Endothelial cell of umbilical vein (primary cell): Measurements from ENCODE around the gene KLHL6. TPM values are rescaled to one million over a fixed set of nuclear protein-coding genes. Genes with fewer than 3 reads are reported as not detected.

Source experiments
- BruUV-seq: library from RNA; stranded (reverse); fragments of 400-500 nt; replicated peaks from 2 replicates; lab custom pipeline; 2021; lab: Mats Ljungman, UMichigan
- CTCF ChIA-PET: fragments of 300-600, 350-600 bp; sonication (Branson Sonifier 250); formaldehyde crosslinking; loops from one replicate; lab custom pipeline; 2021; ENCODE audit warnings: antibody characterized with exemption, inconsistent platforms; lab: Charles Lee
- POLR2A ChIA-PET: fragments of 300-600, 350-600 bp; sonication (Branson Sonifier 250); formaldehyde crosslinking; loops from one replicate; lab custom pipeline; 2021; ENCODE audit warnings: antibody characterized with exemption, inconsistent platforms; lab: Charles Lee
- DNase-seq: peaks from one replicate; pipeline ENCODE4 v3.0.0-alpha.2; 2011; ENCODE audit warnings: low read depth, low spot score
- FAIRE-seq: peaks from 2 replicates; lab custom pipeline; 2011; peaks lifted over from hg19 to GRCh38; lab: Jason Lieb, UNC
- H2AFZ ChIP-seq: 2 replicates; pipeline ENCODE4 v1.6.0; 2012; ENCODE audit warnings: low read depth, low read length, control low read depth, inconsistent platforms
- H3K27ac ChIP-seq: 2 replicates; pipeline ENCODE4 v1.5.1; 2011; ENCODE audit warnings: low read depth, mild to moderate bottlenecking, control low read depth, low read length, moderate library complexity; ENCODE audit not compliant: insufficient read depth
- H3K27me3 ChIP-seq, 2 experiments: 2 replicates each; pipeline versions ENCODE4 v1.6.0 to v1.6.1; 2011; ENCODE audit warnings: low read length in 2 of 2, mixed read lengths in 1 of 2; ENCODE audit not compliant: control insufficient read depth in 2 of 2, insufficient read depth in 2 of 2
- H3K36me3 ChIP-seq, 2 experiments: 2 replicates in 1 of 2; 3 replicates in 1 of 2; pipeline ENCODE4 v1.5.1; 2011; ENCODE audit warnings: low read length in 2 of 2, mild to moderate bottlenecking in 1 of 2, moderate library complexity in 1 of 2; ENCODE audit not compliant: control insufficient read depth in 2 of 2, insufficient read depth in 2 of 2; ENCODE audit errors: extremely low read depth in 1 of 2
- H3K4me1 ChIP-seq: 3 replicates; pipeline ENCODE4 v1.5.1; 2011; ENCODE audit warnings: mild to moderate bottlenecking, low read length; ENCODE audit not compliant: control insufficient read depth, insufficient read depth; ENCODE audit errors: extremely low read depth
- H3K4me2 ChIP-seq: 2 replicates; pipeline ENCODE4 v1.6.1; 2011; ENCODE audit warnings: low read length, control low read depth, mixed read lengths; ENCODE audit not compliant: insufficient read depth
- H3K4me3 ChIP-seq, 3 experiments: fragments of 200-600 bp in 1 of 3; sonication (generic), shearing (Covaris generic) in 1 of 3; replicated peaks in 1 of 3; 2 replicates each; pipeline ENCODE4 v1.5.1; 2011 to 2016; ENCODE audit warnings: control low read depth in 3 of 3, low read length in 3 of 3, mild to moderate bottlenecking in 2 of 3, inconsistent platforms in 1 of 3, low read depth in 1 of 3, moderate library complexity in 1 of 3; ENCODE audit not compliant: insufficient read depth in 1 of 3
- H3K79me2 ChIP-seq: 2 replicates; pipeline ENCODE4 v1.6.0; 2012; ENCODE audit warnings: low read length, inconsistent platforms; ENCODE audit not compliant: control insufficient read depth, insufficient read depth
- H3K9ac ChIP-seq: replicated peaks from 2 replicates; pipeline ENCODE3; 2011; ENCODE audit warnings: low read length, control low read depth; ENCODE audit not compliant: insufficient read depth; ENCODE audit errors: extremely low read depth
- H3K9me1 ChIP-seq: replicated peaks from 3 replicates; pipeline ENCODE4 v1.6.0; 2011; ENCODE audit warnings: mild to moderate bottlenecking, low read length; ENCODE audit not compliant: control insufficient read depth, insufficient read depth; ENCODE audit errors: extremely low read depth
- H3K9me3 ChIP-seq: replicated peaks from 2 replicates; pipeline ENCODE4 v1.5.1; 2012; ENCODE audit warnings: low read length, inconsistent platforms; ENCODE audit not compliant: control insufficient read depth, insufficient read depth
- H4K20me1 ChIP-seq: replicated peaks from 2 replicates; pipeline ENCODE3; 2011; ENCODE audit warnings: mild to moderate bottlenecking, low read length; ENCODE audit not compliant: control insufficient read depth, insufficient read depth; ENCODE audit errors: extremely low read depth
- CTCF ChIP-seq, 2 donors: IDR thresholded peaks; 1 replicate in 1 of 2; 2 replicates in 1 of 2; pipeline ENCODE4 v1.5.1; 2011; ENCODE audit warnings: low read length in 2 of 2, mild to moderate bottlenecking in 2 of 2, moderate library complexity in 2 of 2, control low read depth in 1 of 2, inconsistent platforms in 1 of 2, low read depth in 1 of 2; ENCODE audit not compliant: insufficient read depth in 1 of 2; ENCODE audit errors: extremely low read depth in 1 of 2
- EZH2 ChIP-seq: IDR thresholded peaks from 2 replicates; pipeline ENCODE4 v1.6.1; 2012; ENCODE audit warnings: borderline replicate concordance, low read depth, mild to moderate bottlenecking, moderate library complexity, low read length, inconsistent platforms; ENCODE audit not compliant: severe bottlenecking
- FOS ChIP-seq: IDR thresholded peaks from 2 replicates; pipeline ENCODE4 v1.6.1; 2011; ENCODE audit warnings: mild to moderate bottlenecking, low read length, moderate library complexity, borderline replicate concordance; ENCODE audit not compliant: insufficient read depth
- GATA2 ChIP-seq: IDR thresholded peaks from 2 replicates; pipeline ENCODE4 v1.7.0; 2011; ENCODE audit warnings: low read depth, mild to moderate bottlenecking, moderate library complexity, mixed read lengths, low read length; ENCODE audit not compliant: insufficient read length, insufficient read depth
- JUN ChIP-seq: IDR thresholded peaks from 2 replicates; pipeline ENCODE4 v1.6.1; 2011; ENCODE audit warnings: borderline replicate concordance, low read depth; ENCODE audit not compliant: insufficient read length, insufficient read depth
- MYC ChIP-seq: IDR thresholded peaks from one replicate; pipeline ENCODE4 v1.6.1; 2011; ENCODE audit warnings: mild to moderate bottlenecking, low read depth, low read length
- POLR2A ChIP-seq: IDR thresholded peaks from 2 replicates; pipeline ENCODE4 v1.6.1; 2012; ENCODE audit warnings: low read depth, mild to moderate bottlenecking, control low read depth, low read length
- POLR2AphosphoS5 ChIP-seq: IDR thresholded peaks from 2 replicates; pipeline ENCODE4 v1.6.1; 2012; ENCODE audit warnings: low read depth, mild to moderate bottlenecking, control low read depth, low read length, moderate library complexity; ENCODE audit not compliant: insufficient read depth
- dilution Hi-C: fragments of 300-500 bp; cut with MboI; formaldehyde crosslinking; loops from one replicate; pipeline ENCODE4 v1.15.0; 2019; ENCODE audit warnings: low sequenced_read_pairs; ENCODE audit not compliant: extremely low pct_ligation_motif_present
- intact Hi-C: fragments of 100-400 bp; cut with micrococcal nuclease; formaldehyde crosslinking; loops from one replicate; pipeline ENCODE4 v1.10.0; 2022
- polyA plus RNA-seq, 4 experiments: library from polyadenylated mRNA; depleted of rRNA in 3 of 4; stranded (reverse) in 3 of 4; unstranded in 1 of 4; fragments of >200 nt; gene quantifications; 2 replicates each; pipeline versions ENCODE4 v1.2.1 to v1.2.3, GENCODE V29; 2011 to 2012; ENCODE audit warnings: missing spikeins in 1 of 4
- total RNA-seq: library from RNA; stranded (reverse); gene quantifications from 2 replicates; pipeline ENCODE4 v1.2.3, GENCODE V29; 2021
- TF ChIP-seq, protein P1 (sequence below): IDR thresholded peaks from 2 replicates; pipeline ENCODE4 v1.6.1; 2011; ENCODE audit not compliant: insufficient read depth, insufficient read length

KLHL6 gene
- total and polyA plus RNA-seq, 2 donors (not counting 3 experiments of a cell fraction or from before 2014, with no cell fraction given), result 5.7 to 12.6 TPM

- Histone ChIP-seq H3K9me3 (no peaks in the 10 kb centered on the region), H3K27me3 (no peaks in the 10 kb centered on the region), H4K20me1 (no peaks in the 10 kb centered on the region), H3K36me3 (peaks cover 0 to 3% of the 10 kb centered on the region in 2 experiments), H3K9me1 (no peaks in the 10 kb centered on the region), H3K27ac (no peak overlapping the region), H3K4me2 (no peak overlapping the region), H3K79me2 (no peaks in the 10 kb centered on the region), H3K4me3 (no peak overlapping the region), H3K4me1 (peaks cover 6% of the 10 kb centered on the region), H2AFZ (no peak overlapping the region), H3K9ac (no peak overlapping the region)
- TF ChIP-seq FOS (no peak), POLR2AphosphoS5 (no peak), CTCF (IDR thresholded peaks at IDR 0.05; ENCODE audit: extremely low read depth in 1 of 2, insufficient read depth in 1 of 2, low read depth in 1 of 2, low read length in 2 of 2) (no peak), POLR2A (no peak), EZH2 (no peak), JUN (no peak), GATA2 (no peak), MYC (no peak)
- TF ChIP-seq, protein P1, sequence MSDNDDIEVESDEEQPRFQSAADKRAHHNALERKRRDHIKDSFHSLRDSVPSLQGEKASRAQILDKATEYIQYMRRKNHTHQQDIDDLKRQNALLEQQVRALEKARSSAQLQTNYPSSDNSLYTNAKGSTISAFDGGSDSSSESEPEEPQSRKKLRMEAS, result no peak
- intact Hi-C loops, result no loop called here
- dilution Hi-C loops, result no loop called here
- ChIA-PET CTCF (interaction anchor here (1.2 to 4.4 kb wide), 2 partner anchors 13 kb away, joined by 5 to 29 read pairs; no protein-coding TSS in a partner anchor), POLR2A (no interaction called here)
- DNase-seq (no peak), FAIRE-seq (no peak)
- no TSS peak for BruUV-seq
Measured at GRCh38 chr3:183491923-183492848, 63.3 kb downstream of the KLHL6 start.
